Mesendoderm (in vitro differentiated cells): ENCODE measurements around the gene NAXE. TPM values are rescaled to one million over a fixed set of nuclear protein-coding genes. Genes with fewer than 3 reads are reported as not detected.

Experiments
- DNase-seq: peaks from one replicate; pipeline ENCODE4 v3.0.0; 2013
- H2AK5ac ChIP-seq: 2 replicates; pipeline ENCODE4 v1.6.1; 2013; ENCODE audit warnings: low read length, inconsistent platforms
- H2BK120ac ChIP-seq: 2 replicates; pipeline ENCODE4 v1.6.1; 2013; ENCODE audit warnings: low read depth, mild to moderate bottlenecking, low read length, moderate library complexity, mixed read lengths
- H2BK15ac ChIP-seq: replicated peaks from 2 replicates; pipeline ENCODE4 v1.6.1; 2013; ENCODE audit warnings: low read depth, mild to moderate bottlenecking, moderate library complexity
- H2BK5ac ChIP-seq: 2 replicates; pipeline ENCODE4 v1.6.1; 2013; ENCODE audit warnings: low read length, inconsistent platforms
- H3K18ac ChIP-seq: 2 replicates; pipeline ENCODE4 v1.6.1; 2013; ENCODE audit warnings: mild to moderate bottlenecking, low read length, mixed read lengths
- H3K23ac ChIP-seq: one replicate; pipeline ENCODE4 v1.6.1; 2013; ENCODE audit warnings: low read length
- H3K27ac ChIP-seq: 2 replicates; pipeline ENCODE4 v1.5.1; 2013; ENCODE audit warnings: low read depth, mild to moderate bottlenecking, inconsistent platforms, low read length, moderate library complexity
- H3K27me3 ChIP-seq: 2 replicates; pipeline ENCODE4 v1.6.1; 2013; ENCODE audit warnings: low read length, control low read depth, mild to moderate bottlenecking, inconsistent platforms; ENCODE audit not compliant: insufficient read depth, poor library complexity
- H3K36me3 ChIP-seq: 2 replicates; pipeline ENCODE4 v1.6.1; 2013; ENCODE audit warnings: low read length, inconsistent platforms; ENCODE audit not compliant: control insufficient read depth, insufficient read depth
- H3K4ac ChIP-seq: one replicate; pipeline ENCODE4 v1.6.1; 2013; ENCODE audit warnings: low read depth, mild to moderate bottlenecking, low read length, moderate library complexity
- H3K4me1 ChIP-seq: 2 replicates; pipeline ENCODE4 v1.6.1; 2013; ENCODE audit warnings: low read depth, low read length, inconsistent platforms; ENCODE audit not compliant: control insufficient read depth
- H3K4me2 ChIP-seq: 2 replicates; pipeline ENCODE4 v1.6.1; 2013; ENCODE audit warnings: low read length
- H3K4me3 ChIP-seq: 2 replicates; pipeline ENCODE4 v1.5.1; 2013; ENCODE audit warnings: mild to moderate bottlenecking, low read length
- H3K56ac ChIP-seq: one replicate; pipeline ENCODE4 v1.6.1; 2013; ENCODE audit warnings: low read length
- H3K79me1 ChIP-seq: 2 replicates; pipeline ENCODE4 v1.6.1; 2013; ENCODE audit warnings: low read length, inconsistent platforms
- H3K79me2 ChIP-seq: 2 replicates; pipeline ENCODE4 v1.6.1; 2013; ENCODE audit warnings: mild to moderate bottlenecking, low read length; ENCODE audit not compliant: control insufficient read depth, insufficient read depth
- H3K9ac ChIP-seq: 2 replicates; pipeline ENCODE4 v1.6.1; 2013; ENCODE audit warnings: low read length, inconsistent platforms
- H4K5ac ChIP-seq: one replicate; pipeline ENCODE4 v1.6.1; 2013; ENCODE audit warnings: low read length
- H4K8ac ChIP-seq: one replicate; pipeline ENCODE4 v1.6.1; 2013; ENCODE audit warnings: low read depth, mild to moderate bottlenecking, control low read depth, low read length, moderate library complexity
- WGBS: extraction: QIAGEN DNeasy Blood & Tissue Kit; methylation state at CpG from one replicate; pipeline ENCODE4 v1.1.7; 2013; ENCODE audit warnings: low lambda C conversion rate, missing lambda C conversion rate; ENCODE audit not compliant: insufficient coverage; ENCODE audit errors: extremely low coverage; 5-methylcytosine and 5-hydroxymethylcytosine counted together
- polyA plus RNA-seq, 2 experiments: library from polyadenylated mRNA; stranded (reverse); fragments of 200-250 nt; gene quantifications; one replicate each; pipeline ENCODE4 v1.2.3, GENCODE V29; 2013

The NAXE gene
- polyA plus RNA-seq (2013, experiment 1 of 2) = 56.5 TPM
- polyA plus RNA-seq (2013, experiment 2 of 2) = 55.0 TPM

- peak within 1 kb of the TSS; percentile 79 for H3K18ac ChIP-seq
- H3K4me3 ChIP-seq = peak within 1 kb of the TSS; percentile 87
- H4K8ac ChIP-seq = no peak within 1 kb of the TSS
- peak within 1 kb of the TSS; percentile 81 for H4K5ac ChIP-seq
- whole genome bisulfite sequencing = no CpG with 5 or more reads among the region's 60 CpGs
- no peak within 1 kb of the TSS for H2BK15ac ChIP-seq
- no peak within 1 kb of the TSS for H2BK120ac ChIP-seq
- peak within 1 kb of the TSS; percentile 89 for H3K9ac ChIP-seq
- DNase-seq = peak; percentile 78
- H3K27ac ChIP-seq = peak within 1 kb of the TSS; percentile 58
- no peaks in the 10 kb centered on the region for H3K27me3 ChIP-seq
- no peaks in the 10 kb centered on the region for H3K4me1 ChIP-seq
- H3K79me1 ChIP-seq = no peaks in the 10 kb centered on the region
- H3K4ac ChIP-seq = peak within 1 kb of the TSS; percentile 46
- peaks cover 9% of the 10 kb centered on the region for H3K36me3 ChIP-seq
- peak within 1 kb of the TSS; percentile 4 for H2AK5ac ChIP-seq
- no peak within 1 kb of the TSS for H3K23ac ChIP-seq
- peak within 1 kb of the TSS; percentile 96 for H3K56ac ChIP-seq
- no peaks in the 10 kb centered on the region for H3K79me2 ChIP-seq
- H2BK5ac ChIP-seq = peak within 1 kb of the TSS; percentile 43
- H3K4me2 ChIP-seq = peak within 1 kb of the TSS; percentile 85
Measured at GRCh38 chr1:156591432-156592157, at the start of gene NAXE. TSS of gene NAXE (plus strand) at chr1:156591776. CDS start at chr1:156591805, 29 bp downstream.

DNA sequence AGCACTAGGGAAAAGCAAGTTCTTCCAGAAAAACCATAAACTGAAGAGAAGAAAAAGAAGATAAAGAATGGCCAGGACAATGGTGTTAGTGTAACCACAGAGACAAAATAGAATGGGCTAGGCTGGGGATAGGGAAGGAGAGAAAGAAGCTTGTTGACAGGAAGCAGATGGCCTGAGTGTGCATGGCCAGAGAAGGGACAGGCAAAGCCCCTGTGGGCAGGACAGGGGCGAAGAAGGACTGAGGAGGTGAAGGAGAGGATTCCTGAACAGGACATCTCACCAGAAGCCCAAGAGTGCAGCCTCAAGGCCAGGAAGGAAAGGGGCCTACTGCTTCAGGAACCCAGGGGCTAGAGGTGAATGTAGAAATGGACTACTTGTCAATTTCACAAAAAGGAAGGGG lies 48.5 kb upstream of the NAXE start:
- WGBS = no CpG with 5 or more reads among the region's 1 CpG
- no peak for DNase-seq
- H4K8ac ChIP-seq = no peak overlapping the region
- H3K4me2 ChIP-seq = no peak overlapping the region
- peaks cover 5% of the 10 kb centered on the region for H3K4me1 ChIP-seq
- no peak overlapping the region for H2BK5ac ChIP-seq
- H3K4ac ChIP-seq = no peak overlapping the region
- H3K18ac ChIP-seq = no peak overlapping the region
- H4K5ac ChIP-seq = no peak overlapping the region
- H3K79me1 ChIP-seq = no peaks in the 10 kb centered on the region
- H3K79me2 ChIP-seq = no peaks in the 10 kb centered on the region
- no peak overlapping the region for H2BK120ac ChIP-seq
- H3K36me3 ChIP-seq = peaks cover 11% of the 10 kb centered on the region
- no peak overlapping the region for H2AK5ac ChIP-seq
- H3K56ac ChIP-seq = no peak overlapping the region
- H3K4me3 ChIP-seq = no peak overlapping the region
- no peak overlapping the region for H3K23ac ChIP-seq
- H3K27me3 ChIP-seq = no peaks in the 10 kb centered on the region
- H2BK15ac ChIP-seq = no peak overlapping the region
- H3K9ac ChIP-seq = no peak overlapping the region
- no peak overlapping the region for H3K27ac ChIP-seq

DNA sequence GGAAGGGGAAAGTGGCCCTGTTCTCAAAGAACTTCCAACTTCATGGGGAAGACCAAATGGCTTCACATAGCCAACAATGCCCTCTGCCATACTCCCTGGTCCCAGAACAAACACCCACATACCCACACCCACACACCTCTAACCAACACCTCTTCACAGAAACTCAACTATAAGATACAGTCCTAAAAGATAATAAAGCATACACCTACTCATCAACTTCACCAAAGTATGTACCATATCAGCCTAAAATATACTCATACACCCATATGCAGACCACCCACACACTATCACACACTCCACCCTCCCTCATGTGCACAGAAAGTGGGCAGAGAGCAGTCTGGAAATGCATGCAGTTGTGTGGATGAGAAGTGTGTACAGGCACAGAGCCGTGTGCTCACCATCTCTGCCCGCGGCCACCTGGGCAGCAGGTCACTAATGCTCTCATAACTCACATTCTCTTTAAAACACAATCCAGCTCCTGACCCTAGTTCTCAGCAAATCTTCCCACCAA lies 46.9 kb upstream of the NAXE start:
- no peak overlapping the region for H3K4me3 ChIP-seq
- no peaks in the 10 kb centered on the region for H3K79me1 ChIP-seq
- WGBS = no CpG with 5 or more reads among the region's 3 CpGs
- H3K23ac ChIP-seq = no peak overlapping the region
- no peak overlapping the region for H2AK5ac ChIP-seq
- DNase-seq = no peak
- peaks cover 10% of the 10 kb centered on the region for H3K36me3 ChIP-seq
- no peak overlapping the region for H3K18ac ChIP-seq
- no peak overlapping the region for H3K56ac ChIP-seq
- no peak overlapping the region for H4K5ac ChIP-seq
- H2BK5ac ChIP-seq = no peak overlapping the region
- H2BK15ac ChIP-seq = no peak overlapping the region
- no peak overlapping the region for H3K27ac ChIP-seq
- no peak overlapping the region for H3K4me2 ChIP-seq
- no peak overlapping the region for H4K8ac ChIP-seq
- no peaks in the 10 kb centered on the region for H3K4me1 ChIP-seq
- no peak overlapping the region for H3K4ac ChIP-seq
- H3K79me2 ChIP-seq = no peaks in the 10 kb centered on the region
- no peak overlapping the region for H2BK120ac ChIP-seq
- H3K9ac ChIP-seq = no peak overlapping the region
- H3K27me3 ChIP-seq = no peaks in the 10 kb centered on the region

- H2BK120ac ChIP-seq = no peak overlapping the region
Measured at GRCh38 chr1:156546267-156546666, 45.3 kb upstream of the NAXE start.

GRCh38 chr1:156547434-156547833 lies 44.1 kb upstream of the NAXE start:
- no peaks in the 10 kb centered on the region for H3K79me2 ChIP-seq
- no peaks in the 10 kb centered on the region for H3K4me1 ChIP-seq
- no peak overlapping the region for H3K27ac ChIP-seq
- no peak overlapping the region for H3K4me3 ChIP-seq
- H3K79me1 ChIP-seq = no peaks in the 10 kb centered on the region
- no peak overlapping the region for H2BK15ac ChIP-seq
- no CpG with 5 or more reads among the region's 4 CpGs for WGBS
- H4K5ac ChIP-seq = no peak overlapping the region
- no peak overlapping the region for H3K23ac ChIP-seq
- DNase-seq = no peak
- no peak overlapping the region for H4K8ac ChIP-seq
- H3K9ac ChIP-seq = no peak overlapping the region
- no peaks in the 10 kb centered on the region for H3K27me3 ChIP-seq
- H2BK120ac ChIP-seq = no peak overlapping the region
- H2AK5ac ChIP-seq = no peak overlapping the region
- H2BK5ac ChIP-seq = no peak overlapping the region
- H3K56ac ChIP-seq = no peak overlapping the region
- H3K4ac ChIP-seq = no peak overlapping the region
- peaks cover 13% of the 10 kb centered on the region for H3K36me3 ChIP-seq
- H3K18ac ChIP-seq = no peak overlapping the region
- H3K4me2 ChIP-seq = no peak overlapping the region

More at GRCh38 chr1:156546267-156546666, 45.3 kb upstream of the NAXE start:
- H4K5ac ChIP-seq = no peak overlapping the region
- no peak overlapping the region for H2AK5ac ChIP-seq
- no peak overlapping the region for H3K27ac ChIP-seq
- H2BK15ac ChIP-seq = no peak overlapping the region
- WGBS = no CpG with 5 or more reads among the region's 3 CpGs
- no peaks in the 10 kb centered on the region for H3K79me1 ChIP-seq
- H3K79me2 ChIP-seq = no peaks in the 10 kb centered on the region
- H3K36me3 ChIP-seq = peaks cover 11% of the 10 kb centered on the region
- H3K4me2 ChIP-seq = no peak overlapping the region
- H4K8ac ChIP-seq = no peak overlapping the region
- H3K18ac ChIP-seq = no peak overlapping the region
- no peak overlapping the region for H3K4ac ChIP-seq
- H3K23ac ChIP-seq = no peak overlapping the region
- no peak overlapping the region for H3K9ac ChIP-seq
- H3K4me3 ChIP-seq = no peak overlapping the region
- no peaks in the 10 kb centered on the region for H3K4me1 ChIP-seq
- DNase-seq = peak; percentile 31
- H3K56ac ChIP-seq = no peak overlapping the region
- H3K27me3 ChIP-seq = no peaks in the 10 kb centered on the region
- H2BK5ac ChIP-seq = no peak overlapping the region
